ENCODE data around the gene STAT5A.
"Not testable (repeated sequence)": the region's sequence is repeated elsewhere in the genome, so short reads cannot be mapped to it uniquely, and the experiment has no call there.

Gene STAT5A

DNA sequence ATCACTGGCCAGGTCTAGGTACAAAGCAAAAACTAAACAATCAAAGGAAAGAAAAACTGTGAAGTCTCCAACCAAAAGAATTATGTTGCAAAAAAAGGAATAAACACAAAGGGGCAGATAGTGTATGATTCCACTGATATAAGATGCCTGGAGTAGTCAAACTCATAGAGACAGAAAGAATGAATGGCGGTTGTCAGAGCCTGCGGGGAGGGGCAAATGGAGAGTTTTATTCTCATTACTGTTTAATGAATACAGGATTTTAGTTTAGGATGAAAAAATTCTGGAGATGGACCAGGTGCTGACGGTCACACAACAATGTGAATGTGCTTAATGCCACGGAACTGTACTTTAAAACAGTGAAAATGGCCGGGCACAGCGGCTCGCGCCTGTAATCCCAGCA lies 32.9 kb upstream of the STAT5A start:
- TF ChIP-seq, protein P1, sequence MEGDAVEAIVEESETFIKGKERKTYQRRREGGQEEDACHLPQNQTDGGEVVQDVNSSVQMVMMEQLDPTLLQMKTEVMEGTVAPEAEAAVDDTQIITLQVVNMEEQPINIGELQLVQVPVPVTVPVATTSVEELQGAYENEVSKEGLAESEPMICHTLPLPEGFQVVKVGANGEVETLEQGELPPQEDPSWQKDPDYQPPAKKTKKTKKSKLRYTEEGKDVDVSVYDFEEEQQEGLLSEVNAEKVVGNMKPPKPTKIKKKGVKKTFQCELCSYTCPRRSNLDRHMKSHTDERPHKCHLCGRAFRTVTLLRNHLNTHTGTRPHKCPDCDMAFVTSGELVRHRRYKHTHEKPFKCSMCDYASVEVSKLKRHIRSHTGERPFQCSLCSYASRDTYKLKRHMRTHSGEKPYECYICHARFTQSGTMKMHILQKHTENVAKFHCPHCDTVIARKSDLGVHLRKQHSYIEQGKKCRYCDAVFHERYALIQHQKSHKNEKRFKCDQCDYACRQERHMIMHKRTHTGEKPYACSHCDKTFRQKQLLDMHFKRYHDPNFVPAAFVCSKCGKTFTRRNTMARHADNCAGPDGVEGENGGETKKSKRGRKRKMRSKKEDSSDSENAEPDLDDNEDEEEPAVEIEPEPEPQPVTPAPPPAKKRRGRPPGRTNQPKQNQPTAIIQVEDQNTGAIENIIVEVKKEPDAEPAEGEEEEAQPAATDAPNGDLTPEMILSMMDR (IDR thresholded peaks at IDR 0.05; ENCODE audit: insufficient read depth, low read depth, low read length, missing control alignments), result no peak
- H3K4me3 ChIP-seq (ENCODE audit: low read depth, low read length), result no peak overlapping the region
- no peak for DNase-seq (ENCODE audit: low read depth)

GRCh38 chr17:42260318-42260717 lies 28.0 kb upstream of the STAT5A start:
- no peak overlapping the region for H3K4me3 ChIP-seq (ENCODE audit: low read depth, low read length)
- TF ChIP-seq, protein P1 (IDR thresholded peaks at IDR 0.05; ENCODE audit: insufficient read depth, low read depth, low read length, missing control alignments), result no peak
- DNase-seq (ENCODE audit: low read depth), result no peak

DNA sequence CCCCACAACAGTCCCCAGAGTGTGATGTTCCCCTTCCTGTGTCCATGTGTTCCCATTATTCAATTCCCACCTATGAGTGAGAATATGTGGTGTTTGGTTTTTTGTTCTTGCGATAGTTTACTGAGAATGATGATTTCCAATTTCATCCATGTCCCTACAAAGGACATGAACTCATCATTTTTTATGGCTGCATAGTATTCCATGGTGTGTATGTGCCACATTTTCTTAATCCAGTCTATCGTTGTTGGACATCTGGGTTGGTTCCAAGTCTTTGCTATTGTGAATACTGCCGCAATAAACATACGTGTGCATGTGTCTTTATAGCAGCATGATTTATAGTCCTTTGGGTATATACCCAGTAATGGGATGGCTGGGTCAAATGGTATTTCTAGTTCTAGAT lies 23.9 kb upstream of the STAT5A start:
- DNase-seq (ENCODE audit: low read depth); H3K4me3 ChIP-seq (ENCODE audit: low read depth, low read length): not testable (repeated sequence)

- TF ChIP-seq, protein P1 (IDR thresholded peaks at IDR 0.05; ENCODE audit: insufficient read depth, low read depth, low read length, missing control alignments), result no peak
- no peak for DNase-seq (ENCODE audit: low read depth)
- no peak overlapping the region for H3K4me3 ChIP-seq (ENCODE audit: low read depth, low read length)
These were observed 21.8 kb upstream of the STAT5A start for GRCh38 chr17:42266462-42266861.

DNA sequence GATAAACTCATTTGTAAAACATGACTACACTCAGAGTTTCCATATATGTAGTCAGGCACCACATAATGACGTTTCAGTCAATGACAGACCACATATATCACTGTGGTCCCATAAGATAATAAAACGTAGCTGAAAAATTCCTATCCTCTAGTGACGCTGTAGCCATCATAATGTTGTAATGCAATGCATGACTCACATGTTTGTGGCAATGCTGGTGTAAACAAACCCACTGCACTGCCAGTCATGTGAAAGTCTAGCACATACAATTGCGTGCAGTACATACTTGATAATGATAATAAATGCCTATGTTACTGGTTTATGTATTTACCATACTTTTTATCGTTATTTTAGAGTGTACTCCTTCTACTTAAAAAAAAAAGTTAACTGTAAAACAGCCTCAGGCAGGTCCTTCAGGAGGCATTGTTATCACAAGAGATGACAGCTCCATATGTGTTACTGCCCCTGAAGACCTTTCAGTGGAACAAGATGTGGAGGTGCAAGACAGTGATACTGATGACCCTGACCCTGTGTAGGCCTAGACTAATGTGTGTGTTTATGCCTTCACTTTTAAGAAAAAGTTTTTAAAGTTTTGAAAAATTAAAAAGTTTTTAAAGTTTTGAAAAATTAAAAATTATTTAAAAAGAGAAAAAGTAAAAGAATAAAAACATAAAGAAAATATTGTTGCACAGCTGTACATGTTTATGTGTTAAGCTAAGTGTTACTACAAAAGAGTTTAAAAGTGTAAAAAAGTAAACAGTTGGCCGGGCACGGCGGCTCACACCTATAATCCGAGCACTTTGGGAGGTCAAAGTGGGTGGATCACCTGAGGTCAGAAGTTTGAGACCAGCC lies 21.2 kb upstream of the STAT5A start:
- TF ChIP-seq, protein P1 (IDR thresholded peaks at IDR 0.05; ENCODE audit: insufficient read depth, low read depth, low read length, missing control alignments), result no peak
- no peak for DNase-seq (ENCODE audit: low read depth)
- H3K4me3 ChIP-seq (ENCODE audit: low read depth, low read length), result no peak overlapping the region

GRCh38 chr17:42268236-42268635 lies 20.1 kb upstream of the STAT5A start:
- H3K4me3 ChIP-seq (ENCODE audit: low read depth, low read length), result no peak overlapping the region
- no peak for DNase-seq (ENCODE audit: low read depth)
- TF ChIP-seq, protein P1 (IDR thresholded peaks at IDR 0.05; ENCODE audit: insufficient read depth, low read depth, low read length, missing control alignments), result no peak

GRCh38 chr17:42270170-42270535 lies 18.1 kb upstream of the STAT5A start:
- H3K4me3 ChIP-seq (ENCODE audit: low read depth, low read length), result no peak overlapping the region
- TF ChIP-seq, protein P1 (IDR thresholded peaks at IDR 0.05; ENCODE audit: insufficient read depth, low read depth, low read length, missing control alignments), result no peak
- DNase-seq (ENCODE audit: low read depth), result no peak

Measured in GM12865 (cell line).